ENCODE results near the gene MPIG6B.

Gene MPIG6B, protein sequence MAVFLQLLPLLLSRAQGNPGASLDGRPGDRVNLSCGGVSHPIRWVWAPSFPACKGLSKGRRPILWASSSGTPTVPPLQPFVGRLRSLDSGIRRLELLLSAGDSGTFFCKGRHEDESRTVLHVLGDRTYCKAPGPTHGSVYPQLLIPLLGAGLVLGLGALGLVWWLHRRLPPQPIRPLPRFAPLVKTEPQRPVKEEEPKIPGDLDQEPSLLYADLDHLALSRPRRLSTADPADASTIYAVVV

GRCh38 chr6:31723245-31723979 is at the start of gene MPIG6B:
TSS of gene MPIG6B (plus strand) at chr6:31723373. CDS start at chr6:31723384, 11 bp downstream.
- DNase-seq (ENCODE audit: extremely low read depth, low read depth): no peak
- TF ChIP-seq, protein P1, sequence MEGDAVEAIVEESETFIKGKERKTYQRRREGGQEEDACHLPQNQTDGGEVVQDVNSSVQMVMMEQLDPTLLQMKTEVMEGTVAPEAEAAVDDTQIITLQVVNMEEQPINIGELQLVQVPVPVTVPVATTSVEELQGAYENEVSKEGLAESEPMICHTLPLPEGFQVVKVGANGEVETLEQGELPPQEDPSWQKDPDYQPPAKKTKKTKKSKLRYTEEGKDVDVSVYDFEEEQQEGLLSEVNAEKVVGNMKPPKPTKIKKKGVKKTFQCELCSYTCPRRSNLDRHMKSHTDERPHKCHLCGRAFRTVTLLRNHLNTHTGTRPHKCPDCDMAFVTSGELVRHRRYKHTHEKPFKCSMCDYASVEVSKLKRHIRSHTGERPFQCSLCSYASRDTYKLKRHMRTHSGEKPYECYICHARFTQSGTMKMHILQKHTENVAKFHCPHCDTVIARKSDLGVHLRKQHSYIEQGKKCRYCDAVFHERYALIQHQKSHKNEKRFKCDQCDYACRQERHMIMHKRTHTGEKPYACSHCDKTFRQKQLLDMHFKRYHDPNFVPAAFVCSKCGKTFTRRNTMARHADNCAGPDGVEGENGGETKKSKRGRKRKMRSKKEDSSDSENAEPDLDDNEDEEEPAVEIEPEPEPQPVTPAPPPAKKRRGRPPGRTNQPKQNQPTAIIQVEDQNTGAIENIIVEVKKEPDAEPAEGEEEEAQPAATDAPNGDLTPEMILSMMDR (IDR thresholded peaks at IDR 0.05; ENCODE audit: low read depth, low read length, missing control alignments): no peak
- no peak within 1 kb of the TSS for H3K4me3 ChIP-seq (replicated peaks; ENCODE audit: low read depth, low read length)

DNA sequence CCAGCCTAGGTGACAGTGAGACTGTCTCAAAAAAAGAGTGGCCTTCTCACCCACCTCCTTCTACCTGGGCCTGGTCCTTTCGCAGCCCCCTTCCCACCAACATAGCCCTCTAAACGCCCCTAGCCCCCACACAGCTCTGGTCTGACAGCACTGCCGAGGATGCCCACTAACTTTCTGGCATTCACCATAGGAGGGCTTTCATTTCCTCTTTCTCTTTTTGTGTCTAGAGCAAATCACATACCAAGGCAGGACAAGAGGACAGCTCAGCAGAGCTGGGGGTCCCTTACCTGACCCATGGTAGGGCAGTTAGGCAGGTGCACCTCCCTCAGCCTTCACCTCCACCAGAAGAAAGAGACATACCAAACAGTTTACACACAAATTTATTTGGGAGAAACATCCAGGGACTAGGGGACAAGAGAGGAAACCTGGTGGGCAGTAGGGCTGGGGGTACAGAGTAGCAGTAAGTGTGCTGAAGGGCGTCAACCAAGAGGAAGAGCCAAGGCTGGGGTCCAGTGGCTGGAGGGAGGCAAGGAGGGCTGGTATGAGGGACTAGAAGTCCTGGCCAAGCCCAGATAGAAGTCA is 46.8 kb upstream of the MPIG6B start:
- H3K4me3 ChIP-seq (replicated peaks; ENCODE audit: low read depth, low read length): no peak overlapping the region
- TF ChIP-seq, protein P1 (IDR thresholded peaks at IDR 0.05; ENCODE audit: low read depth, low read length, missing control alignments): no peak
- no peak for DNase-seq (ENCODE audit: extremely low read depth, low read depth)

DNA sequence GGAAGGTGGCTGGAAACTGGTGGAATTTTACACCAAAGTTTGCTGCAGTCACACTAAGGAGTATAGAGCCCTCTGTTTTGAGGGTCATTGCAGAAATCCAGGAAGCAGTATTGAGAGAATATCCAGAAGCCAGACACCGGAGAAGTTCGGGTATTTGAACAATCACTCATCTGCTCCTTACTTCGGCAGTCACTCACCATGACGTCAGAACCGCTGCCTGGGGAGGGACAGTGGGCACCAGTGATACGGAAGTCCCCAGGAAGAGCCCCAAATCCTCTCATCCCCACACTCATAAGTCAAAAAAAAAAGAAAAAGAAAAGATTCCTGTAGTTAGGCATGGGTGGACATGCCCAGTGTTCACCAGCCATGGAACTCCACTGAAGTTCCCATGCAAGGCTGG is 46.3 kb upstream of the MPIG6B start:
- no peak for DNase-seq (ENCODE audit: extremely low read depth, low read depth)
- TF ChIP-seq, protein P1 (IDR thresholded peaks at IDR 0.05; ENCODE audit: low read depth, low read length, missing control alignments): no peak
- no peak overlapping the region for H3K4me3 ChIP-seq (replicated peaks; ENCODE audit: low read depth, low read length)

DNA sequence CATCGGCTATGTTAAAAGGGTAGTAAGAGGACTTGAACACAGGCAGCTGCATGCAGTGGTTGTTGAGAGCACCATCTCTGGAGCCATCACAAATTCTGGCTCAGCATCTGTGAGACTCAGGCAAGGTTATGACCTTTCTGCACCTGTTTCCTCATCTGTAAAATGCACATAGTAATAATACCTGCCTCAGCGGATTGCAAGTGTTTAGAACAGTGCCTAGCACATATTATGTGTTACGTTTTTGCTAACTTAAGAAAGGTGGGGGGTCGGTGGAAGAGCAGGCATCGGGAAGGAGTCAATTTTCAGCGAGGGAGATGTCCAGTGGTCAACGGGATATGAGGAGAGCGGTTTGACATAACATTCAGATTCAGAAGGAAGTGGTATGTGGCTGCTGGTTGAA is 45.2 kb upstream of the MPIG6B start:
- H3K4me3 ChIP-seq (replicated peaks; ENCODE audit: low read depth, low read length): no peak overlapping the region
- no peak for DNase-seq (ENCODE audit: extremely low read depth, low read depth)
- TF ChIP-seq, protein P1 (IDR thresholded peaks at IDR 0.05; ENCODE audit: low read depth, low read length, missing control alignments): no peak

GRCh38 chr6:31680226-31681134 is 42.7 kb upstream of the MPIG6B start, which contains the start of gene LY6G5C:
TSS of gene LY6G5C (minus strand) at chr6:31681067. CDS start at chr6:31680373, 694 bp downstream.
- DNase-seq (ENCODE audit: extremely low read depth, low read depth): no peak
- TF ChIP-seq, protein P1 (IDR thresholded peaks at IDR 0.05; ENCODE audit: low read depth, low read length, missing control alignments): peak; percentile 55
- peak within 1 kb of the TSS; percentile 45 for H3K4me3 ChIP-seq (replicated peaks; ENCODE audit: low read depth, low read length)

GRCh38 chr6:31681135-31681671 is 42.0 kb upstream of the MPIG6B start:
- no peak for DNase-seq (ENCODE audit: extremely low read depth, low read depth)
- TF ChIP-seq, protein P1 (IDR thresholded peaks at IDR 0.05; ENCODE audit: low read depth, low read length, missing control alignments): no peak
- peak overlapping the region; percentile 45 for H3K4me3 ChIP-seq (replicated peaks; ENCODE audit: low read depth, low read length)

All from HFF-Myc (cell line).